ENCODE data around the gene AGTPBP1. TPM values are rescaled to one million over a fixed set of nuclear protein-coding genes. Genes with fewer than 3 reads are reported as not detected.

AGTPBP1 gene
- total and polyA plus RNA-seq, 9 of the 15 experiments (the other 6 are each of a cell fraction or from before 2014, with no cell fraction given) = 1.4 to 7.9 (median 4.6) TPM

GRCh38 chr9:85554349-85554748 lies 187.4 kb downstream of the AGTPBP1 start:
- no peaks in the 10 kb centered on the region for H4K20me1 ChIP-seq (replicated peaks; ENCODE audit: control insufficient read depth, insufficient read depth, low read length)
- no peaks in the 10 kb centered on the region for H3K9me3 ChIP-seq (replicated peaks; ENCODE audit: control insufficient read depth, insufficient read depth, low read depth, low read length)
- in situ Hi-C loops (cut with MboI) (no loop called here), intact Hi-C loops (cut with micrococcal nuclease) (no loop called here)
- POLR2A ChIA-PET = interaction anchor here (1.3 kb wide), 1 partner anchor 16 kb away, joined by 3 read pairs; no protein-coding TSS in a partner anchor
- no peaks in the 10 kb centered on the region for H3K36me3 ChIP-seq (ENCODE audit: control insufficient read depth, insufficient read depth, low read length)
- no peak for DNase-seq (ENCODE audit: extremely low read depth in 1 of 4, low spot score in 3 of 4)
- WGBS (ENCODE audit: insufficient coverage, low coverage, missing lambda C conversion rate) = 0% methylated on average over 1 of the region's 1 CpG
- H3K9me1 ChIP-seq (ENCODE audit: control insufficient read depth, insufficient read depth, low read length) = no peaks in the 10 kb centered on the region
- no peak for ATAC-seq
- no peak overlapping the region for H3K4me3 ChIP-seq
- H3K4me2 ChIP-seq (ENCODE audit: insufficient read depth, low read length) = no peak overlapping the region
- no peak for TF ChIP-seq BRF2 (IDR thresholded peaks at IDR 0.05; ENCODE audit: borderline replicate concordance, insufficient read depth, insufficient read length)
- TF ChIP-seq CHD2 (IDR thresholded peaks at IDR 0.05; ENCODE audit: low read depth, low read length) = no peak
- no peak for TF ChIP-seq CBX5 (IDR thresholded peaks at IDR 0.05; ENCODE audit: borderline replicate concordance, low read depth)
- TF ChIP-seq ZNF384 (IDR thresholded peaks at IDR 0.05; ENCODE audit: low read depth, low read length) = no peak
- no peak for TF ChIP-seq ZNF696 (CRISPR knock-in tag; conservative IDR thresholded peaks at IDR 0.05)
- TF ChIP-seq MEIS2 (IDR thresholded peaks at IDR 0.05; ENCODE audit: partially characterized antibody) = no peak
- no peak for TF ChIP-seq CTBP1 (IDR thresholded peaks at IDR 0.05; ENCODE audit: borderline replicate concordance)
- no peak for TF ChIP-seq PPARD (CRISPR knock-in tag; IDR thresholded peaks at IDR 0.05)
- TF ChIP-seq WHSC1 (IDR thresholded peaks at IDR 0.05; ENCODE audit: low read length) = no peak
- no peak for TF ChIP-seq FOXM1 (IDR thresholded peaks at IDR 0.05; ENCODE audit: low read depth)
- TF ChIP-seq FOXM1 (CRISPR knock-in tag; IDR thresholded peaks at IDR 0.05; ENCODE audit: low read depth) = no peak
- no peak for TF ChIP-seq RBM25 (IDR thresholded peaks at IDR 0.05; ENCODE audit: low read depth, low read length, severe bottlenecking)
- TF ChIP-seq RREB1 (CRISPR knock-in tag; IDR thresholded peaks at IDR 0.05) = no peak
- CTCF ChIA-PET (ENCODE audit: low intra/inter-chr PET ratio) = no interaction called here
- H3K79me2 ChIP-seq (ENCODE audit: control insufficient read depth, insufficient read depth, low read length) = no peaks in the 10 kb centered on the region
- no peak overlapping the region for H3K27ac ChIP-seq (ENCODE audit: extremely low read depth, low read depth, low read length)
- no peaks in the 10 kb centered on the region for H3K27me3 ChIP-seq (ENCODE audit: control insufficient read depth in 2 of 2, insufficient read depth in 2 of 2, low read length in 2 of 2)
- no peak overlapping the region for H2AFZ ChIP-seq (ENCODE audit: low read depth, low read length)
- no TSS peak for BruUV-seq (replicated peaks)
- H3K4me1 ChIP-seq (replicated peaks in 1 of 2; ENCODE audit: control insufficient read depth in 2 of 2, insufficient read depth in 2 of 2, low read length in 2 of 2) = no peaks in the 10 kb centered on the region; a peak in 1 of 5 replicates
- H3K9ac ChIP-seq (ENCODE audit: insufficient read depth in 1 of 2, low read depth in 2 of 2, low read length in 2 of 2) = no peak overlapping the region
- no peak for FAIRE-seq

Data from K562 (cell line).